ENCODE measurements around the gene EIF4EBP3.

- TF ChIP-seq CTCF (conservative IDR thresholded peaks at IDR 0.05; ENCODE audit: low read length) (no peak), EZH2phosphoT487 (IDR thresholded peaks at IDR 0.05; ENCODE audit: borderline replicate concordance) (no peak)
Observed at GRCh38 chr5:140509898-140510297, 37.6 kb upstream of the EIF4EBP3 start.
